ENCODE results near the gene INHBA.

INHBA gene

GRCh38 chr7:41701068-41701941 lies 1.6 kb downstream of the INHBA start:
- H3K27ac Mint-ChIP-seq = no peak overlapping the region
- no peaks in the 10 kb centered on the region for H3K9me3 Mint-ChIP-seq
- H3K4me1 Mint-ChIP-seq (ENCODE audit: low read depth) = peaks cover 22% of the 10 kb centered on the region
- H3K4me3 Mint-ChIP-seq = no peak overlapping the region
- no peak for DNase-seq
- no peaks in the 10 kb centered on the region for H3K36me3 Mint-ChIP-seq (ENCODE audit: low read depth)
- peaks cover 86% of the 10 kb centered on the region for H3K27me3 Mint-ChIP-seq

DNA sequence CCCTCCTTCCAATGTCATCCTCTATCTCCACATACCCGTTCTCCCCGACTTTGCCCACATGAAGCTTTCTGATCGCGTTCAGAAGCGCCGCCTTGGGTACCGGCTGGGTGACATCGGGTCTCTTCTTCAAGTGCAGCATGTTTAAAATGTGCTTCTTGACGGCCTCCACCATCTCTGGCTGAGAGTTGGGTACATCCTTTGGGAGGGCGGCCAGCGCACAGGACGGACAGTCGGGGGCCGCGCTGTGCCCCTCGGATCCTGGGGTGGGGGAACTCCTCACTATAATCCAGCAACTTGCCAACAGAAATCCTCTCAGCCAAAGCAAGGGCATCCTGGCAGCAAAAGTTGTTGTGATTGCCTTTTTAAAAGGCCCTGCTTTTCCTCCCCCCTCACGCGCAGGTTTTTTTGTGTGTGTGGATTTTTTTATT lies 2.8 kb downstream of the INHBA start:
- no peak overlapping the region for H3K27ac Mint-ChIP-seq
- H3K4me1 Mint-ChIP-seq (ENCODE audit: low read depth) = peaks cover 10% of the 10 kb centered on the region
- no peaks in the 10 kb centered on the region for H3K9me3 Mint-ChIP-seq
- DNase-seq = no peak
- H3K36me3 Mint-ChIP-seq (ENCODE audit: low read depth) = no peaks in the 10 kb centered on the region
- H3K27me3 Mint-ChIP-seq = peaks cover 83% of the 10 kb centered on the region
- no peak overlapping the region for H3K4me3 Mint-ChIP-seq

GRCh38 chr7:41699516-41699915 lies 3.4 kb downstream of the INHBA start:
- Mint-ChIP-seq H3K4me3 (no peak overlapping the region), H3K9me3 (no peaks in the 10 kb centered on the region), H3K4me1 (ENCODE audit: low read depth) (peaks cover 8% of the 10 kb centered on the region), H3K27me3 (peaks cover 79% of the 10 kb centered on the region), H3K27ac (no peak overlapping the region), H3K36me3 (ENCODE audit: low read depth) (no peaks in the 10 kb centered on the region)
- no peak for DNase-seq

GRCh38 chr7:41698726-41699125 lies 4.2 kb downstream of the INHBA start:
- Mint-ChIP-seq H3K27me3 (peaks cover 71% of the 10 kb centered on the region), H3K4me1 (ENCODE audit: low read depth) (peaks cover 4% of the 10 kb centered on the region), H3K36me3 (ENCODE audit: low read depth) (no peaks in the 10 kb centered on the region), H3K4me3 (no peak overlapping the region), H3K27ac (no peak overlapping the region), H3K9me3 (no peaks in the 10 kb centered on the region)
- no peak for DNase-seq

DNA sequence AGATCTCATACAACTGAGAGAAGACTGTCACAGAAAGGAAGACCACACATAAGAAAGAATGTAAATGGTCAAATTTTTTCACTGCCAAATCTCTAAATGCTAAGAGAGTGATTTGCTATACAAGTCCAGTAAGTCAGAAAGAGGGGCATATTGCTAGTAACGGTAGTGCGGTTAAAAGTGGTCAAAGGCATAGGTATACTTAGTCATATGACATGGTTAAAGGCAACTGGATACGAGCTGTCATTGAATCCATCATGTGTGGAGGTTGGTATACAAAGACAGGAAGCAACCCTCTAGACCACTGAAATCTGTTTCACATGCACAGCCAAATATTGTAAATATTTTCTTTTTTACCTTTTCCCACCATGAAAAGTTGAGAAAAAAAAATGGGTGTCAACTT lies 4.8 kb downstream of the INHBA start:
- H3K4me1 Mint-ChIP-seq (ENCODE audit: low read depth) = peaks cover 4% of the 10 kb centered on the region
- H3K4me3 Mint-ChIP-seq = no peak overlapping the region
- peaks cover 67% of the 10 kb centered on the region for H3K27me3 Mint-ChIP-seq
- no peak for DNase-seq
- H3K9me3 Mint-ChIP-seq = no peaks in the 10 kb centered on the region
- H3K27ac Mint-ChIP-seq = no peak overlapping the region
- no peaks in the 10 kb centered on the region for H3K36me3 Mint-ChIP-seq (ENCODE audit: low read depth)

DNA sequence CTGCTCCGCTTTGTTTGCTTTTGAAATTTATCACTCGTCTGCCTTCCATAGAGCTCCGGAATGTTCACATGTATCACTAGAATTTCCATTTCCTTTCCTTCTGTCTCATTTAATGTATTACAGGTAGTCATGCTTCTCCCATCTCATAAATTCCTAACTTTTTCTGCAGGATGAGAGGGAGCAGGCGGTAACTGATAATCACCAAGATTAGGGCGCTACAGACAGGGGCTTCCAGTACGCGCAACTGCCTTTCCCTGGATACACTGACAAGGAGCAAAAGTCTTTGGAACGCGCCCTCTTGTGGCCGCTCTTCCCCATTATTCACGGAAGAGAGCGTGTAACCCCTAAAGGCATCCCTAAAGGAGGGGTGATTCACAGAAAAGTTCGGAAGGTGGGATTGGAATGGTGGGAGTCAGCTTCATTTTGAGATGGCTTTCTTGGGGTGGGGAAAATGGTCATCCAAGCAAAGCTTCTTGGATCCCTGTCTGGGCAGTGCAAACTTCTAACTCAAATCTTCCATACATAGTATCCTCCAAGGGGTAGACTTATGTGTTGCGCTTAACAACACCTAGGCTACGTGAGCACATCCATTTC lies 6.5 kb downstream of the INHBA start:
- Mint-ChIP-seq H3K27ac (no peak overlapping the region), H3K27me3 (peaks cover 51% of the 10 kb centered on the region), H3K9me3 (no peaks in the 10 kb centered on the region), H3K4me3 (no peak overlapping the region), H3K36me3 (ENCODE audit: low read depth) (no peaks in the 10 kb centered on the region), H3K4me1 (ENCODE audit: low read depth) (peaks cover 4% of the 10 kb centered on the region)
- peak; percentile 47 for DNase-seq

- peaks cover 45% of the 10 kb centered on the region for H3K27me3 Mint-ChIP-seq
- peaks cover 4% of the 10 kb centered on the region for H3K4me1 Mint-ChIP-seq (ENCODE audit: low read depth)
- no peaks in the 10 kb centered on the region for H3K9me3 Mint-ChIP-seq
- no peak overlapping the region for H3K27ac Mint-ChIP-seq
- no peak for DNase-seq
- no peak overlapping the region for H3K4me3 Mint-ChIP-seq
- no peaks in the 10 kb centered on the region for H3K36me3 Mint-ChIP-seq (ENCODE audit: low read depth)
These were observed 7.1 kb downstream of the INHBA start for GRCh38 chr7:41695661-41696322.

- no peaks in the 10 kb centered on the region for H3K9me3 Mint-ChIP-seq
- H3K27me3 Mint-ChIP-seq = peaks cover 35% of the 10 kb centered on the region
- no peak for DNase-seq
- H3K27ac Mint-ChIP-seq = no peak overlapping the region
- H3K36me3 Mint-ChIP-seq (ENCODE audit: low read depth) = no peaks in the 10 kb centered on the region
- H3K4me1 Mint-ChIP-seq (ENCODE audit: low read depth) = no peaks in the 10 kb centered on the region
- H3K4me3 Mint-ChIP-seq = no peak overlapping the region
These were observed 8.4 kb downstream of the INHBA start for GRCh38 chr7:41694495-41694894.

- Mint-ChIP-seq H3K27ac (no peak overlapping the region), H3K4me1 (ENCODE audit: low read depth) (no peaks in the 10 kb centered on the region), H3K4me3 (no peak overlapping the region), H3K36me3 (ENCODE audit: low read depth) (no peaks in the 10 kb centered on the region), H3K9me3 (no peaks in the 10 kb centered on the region), H3K27me3 (peaks cover 24% of the 10 kb centered on the region)
- DNase-seq = no peak
These were observed 9.5 kb downstream of the INHBA start for GRCh38 chr7:41693150-41693997.

GRCh38 chr7:41692251-41692650 lies 10.6 kb downstream of the INHBA start:
- Mint-ChIP-seq H3K27ac (no peak overlapping the region), H3K4me3 (no peak overlapping the region), H3K4me1 (ENCODE audit: low read depth) (no peaks in the 10 kb centered on the region), H3K36me3 (ENCODE audit: low read depth) (no peaks in the 10 kb centered on the region), H3K9me3 (no peaks in the 10 kb centered on the region), H3K27me3 (peaks cover 14% of the 10 kb centered on the region)
- DNase-seq = no peak

GRCh38 chr7:41691286-41692190 lies 11.4 kb downstream of the INHBA start:
- no peak for DNase-seq
- Mint-ChIP-seq H3K27me3 (peaks cover 11% of the 10 kb centered on the region), H3K4me3 (no peak overlapping the region), H3K36me3 (ENCODE audit: low read depth) (no peaks in the 10 kb centered on the region), H3K27ac (no peak overlapping the region), H3K4me1 (ENCODE audit: low read depth) (no peaks in the 10 kb centered on the region), H3K9me3 (no peaks in the 10 kb centered on the region)

- no peaks in the 10 kb centered on the region for H3K36me3 Mint-ChIP-seq (ENCODE audit: low read depth)
- H3K27me3 Mint-ChIP-seq = no peaks in the 10 kb centered on the region
- no peak overlapping the region for H3K27ac Mint-ChIP-seq
- DNase-seq = no peak
- no peaks in the 10 kb centered on the region for H3K9me3 Mint-ChIP-seq
- H3K4me3 Mint-ChIP-seq = no peak overlapping the region
- no peaks in the 10 kb centered on the region for H3K4me1 Mint-ChIP-seq (ENCODE audit: low read depth)
These were observed 13.1 kb downstream of the INHBA start for GRCh38 chr7:41689815-41690214.

DNA sequence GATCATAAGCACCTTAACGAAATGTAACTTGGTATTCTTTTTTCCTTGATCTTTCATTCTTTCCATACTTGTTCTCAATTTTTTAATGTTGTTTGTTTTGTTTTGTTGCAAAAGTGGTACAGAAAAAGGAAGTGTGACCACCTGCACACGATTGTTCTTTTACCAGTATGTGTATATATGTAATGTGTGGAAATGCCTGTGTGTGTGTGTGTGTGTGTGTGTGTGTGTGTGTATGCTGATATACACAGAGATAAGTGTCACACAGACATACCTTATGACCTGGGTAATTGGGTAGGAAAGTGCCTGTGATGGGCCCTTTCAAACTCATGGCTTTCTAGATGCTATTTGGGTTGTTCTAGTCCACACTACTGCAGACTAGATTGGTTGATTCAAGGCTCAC lies 14.0 kb downstream of the INHBA start:
- Mint-ChIP-seq H3K4me3 (no peak overlapping the region), H3K27ac (no peak overlapping the region), H3K9me3 (no peaks in the 10 kb centered on the region), H3K4me1 (ENCODE audit: low read depth) (no peaks in the 10 kb centered on the region), H3K27me3 (no peaks in the 10 kb centered on the region), H3K36me3 (ENCODE audit: low read depth) (no peaks in the 10 kb centered on the region)
- DNase-seq = no peak
